ENCODE results near the gene CACNA1G.

The CACNA1G gene

GRCh38 chr17:50576864-50577263, 16.3 kb downstream of the CACNA1G start:
- H3K36me3 ChIP-seq (ENCODE audit: control insufficient read depth, insufficient read depth, low read length) = no peaks in the 10 kb centered on the region
- no peak for DNase-seq (ENCODE audit: extremely low read depth, insufficient read length)
- TF ChIP-seq, protein P1, sequence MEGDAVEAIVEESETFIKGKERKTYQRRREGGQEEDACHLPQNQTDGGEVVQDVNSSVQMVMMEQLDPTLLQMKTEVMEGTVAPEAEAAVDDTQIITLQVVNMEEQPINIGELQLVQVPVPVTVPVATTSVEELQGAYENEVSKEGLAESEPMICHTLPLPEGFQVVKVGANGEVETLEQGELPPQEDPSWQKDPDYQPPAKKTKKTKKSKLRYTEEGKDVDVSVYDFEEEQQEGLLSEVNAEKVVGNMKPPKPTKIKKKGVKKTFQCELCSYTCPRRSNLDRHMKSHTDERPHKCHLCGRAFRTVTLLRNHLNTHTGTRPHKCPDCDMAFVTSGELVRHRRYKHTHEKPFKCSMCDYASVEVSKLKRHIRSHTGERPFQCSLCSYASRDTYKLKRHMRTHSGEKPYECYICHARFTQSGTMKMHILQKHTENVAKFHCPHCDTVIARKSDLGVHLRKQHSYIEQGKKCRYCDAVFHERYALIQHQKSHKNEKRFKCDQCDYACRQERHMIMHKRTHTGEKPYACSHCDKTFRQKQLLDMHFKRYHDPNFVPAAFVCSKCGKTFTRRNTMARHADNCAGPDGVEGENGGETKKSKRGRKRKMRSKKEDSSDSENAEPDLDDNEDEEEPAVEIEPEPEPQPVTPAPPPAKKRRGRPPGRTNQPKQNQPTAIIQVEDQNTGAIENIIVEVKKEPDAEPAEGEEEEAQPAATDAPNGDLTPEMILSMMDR (IDR thresholded peaks at IDR 0.05; ENCODE audit: insufficient read depth, low read length, poor library complexity, severe bottlenecking) = no peak

GRCh38 chr17:50577451-50577954, 17.0 kb downstream of the CACNA1G start:
- no peaks in the 10 kb centered on the region; the same call in none of the 2 replicates for H3K27me3 ChIP-seq (replicated peaks; ENCODE audit: control insufficient read depth, insufficient read depth, low read length)
- no peak for DNase-seq (ENCODE audit: extremely low read depth, insufficient read length)
- H3K36me3 ChIP-seq (ENCODE audit: control insufficient read depth, insufficient read depth, low read length) = no peaks in the 10 kb centered on the region
- no peak overlapping the region for H3K4me3 ChIP-seq (replicated peaks; ENCODE audit: low read depth, low read length)
- TF ChIP-seq, protein P1 (IDR thresholded peaks at IDR 0.05; ENCODE audit: insufficient read depth, low read length, poor library complexity, severe bottlenecking) = no peak

More at GRCh38 chr17:50576864-50577263, 16.3 kb downstream of the CACNA1G start:
- no peak overlapping the region for H3K4me3 ChIP-seq (replicated peaks; ENCODE audit: low read depth, low read length)
- no peaks in the 10 kb centered on the region; the same call in none of the 2 replicates for H3K27me3 ChIP-seq (replicated peaks; ENCODE audit: control insufficient read depth, insufficient read depth, low read length)

DNA sequence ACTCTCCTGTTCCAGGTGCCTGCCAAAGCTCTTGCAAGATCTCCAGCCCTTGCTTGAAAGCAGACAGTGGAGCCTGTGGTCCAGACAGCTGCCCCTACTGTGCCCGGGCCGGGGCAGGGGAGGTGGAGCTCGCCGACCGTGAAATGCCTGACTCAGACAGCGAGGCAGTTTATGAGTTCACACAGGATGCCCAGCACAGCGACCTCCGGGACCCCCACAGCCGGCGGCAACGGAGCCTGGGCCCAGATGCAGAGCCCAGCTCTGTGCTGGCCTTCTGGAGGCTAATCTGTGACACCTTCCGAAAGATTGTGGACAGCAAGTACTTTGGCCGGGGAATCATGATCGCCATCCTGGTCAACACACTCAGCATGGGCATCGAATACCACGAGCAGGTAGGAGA, 17.7 kb downstream of the CACNA1G start:
- no peak for DNase-seq (ENCODE audit: extremely low read depth, insufficient read length)
- TF ChIP-seq, protein P1 (IDR thresholded peaks at IDR 0.05; ENCODE audit: insufficient read depth, low read length, poor library complexity, severe bottlenecking) = no peak
- no peak overlapping the region for H3K4me3 ChIP-seq (replicated peaks; ENCODE audit: low read depth, low read length)
- H3K36me3 ChIP-seq (ENCODE audit: control insufficient read depth, insufficient read depth, low read length) = no peaks in the 10 kb centered on the region
- no peaks in the 10 kb centered on the region; the same call in none of the 2 replicates for H3K27me3 ChIP-seq (replicated peaks; ENCODE audit: control insufficient read depth, insufficient read depth, low read length)

- Histone ChIP-seq H3K4me3 (replicated peaks; ENCODE audit: low read depth, low read length) (no peak overlapping the region), H3K36me3 (ENCODE audit: control insufficient read depth, insufficient read depth, low read length) (no peaks in the 10 kb centered on the region), H3K27me3 (replicated peaks; ENCODE audit: control insufficient read depth, insufficient read depth, low read length) (no peaks in the 10 kb centered on the region; the same call in none of the 2 replicates)
- TF ChIP-seq, protein P1 (IDR thresholded peaks at IDR 0.05; ENCODE audit: insufficient read depth, low read length, poor library complexity, severe bottlenecking) = no peak
- no peak for DNase-seq (ENCODE audit: extremely low read depth, insufficient read length)
Measured at GRCh38 chr17:50579399-50579798, 18.9 kb downstream of the CACNA1G start.

GRCh38 chr17:50580646-50581045, 20.1 kb downstream of the CACNA1G start:
- Histone ChIP-seq H3K27me3 (replicated peaks; ENCODE audit: control insufficient read depth, insufficient read depth, low read length) (no peaks in the 10 kb centered on the region; the same call in none of the 2 replicates), H3K36me3 (ENCODE audit: control insufficient read depth, insufficient read depth, low read length) (no peaks in the 10 kb centered on the region), H3K4me3 (replicated peaks; ENCODE audit: low read depth, low read length) (no peak overlapping the region)
- no peak for DNase-seq (ENCODE audit: extremely low read depth, insufficient read length)
- TF ChIP-seq, protein P1 (IDR thresholded peaks at IDR 0.05; ENCODE audit: insufficient read depth, low read length, poor library complexity, severe bottlenecking) = no peak

GRCh38 chr17:50581316-50581715, 20.8 kb downstream of the CACNA1G start:
- H3K4me3 ChIP-seq (replicated peaks; ENCODE audit: low read depth, low read length) = no peak overlapping the region
- no peaks in the 10 kb centered on the region for H3K36me3 ChIP-seq (ENCODE audit: control insufficient read depth, insufficient read depth, low read length)
- TF ChIP-seq, protein P1 (IDR thresholded peaks at IDR 0.05; ENCODE audit: insufficient read depth, low read length, poor library complexity, severe bottlenecking) = no peak
- H3K27me3 ChIP-seq (replicated peaks; ENCODE audit: control insufficient read depth, insufficient read depth, low read length) = no peaks in the 10 kb centered on the region; the same call in none of the 2 replicates
- no peak for DNase-seq (ENCODE audit: extremely low read depth, insufficient read length)

All from GM06990 (cell line).